ENCODE measurements around the gene DOCK1.

DNA sequence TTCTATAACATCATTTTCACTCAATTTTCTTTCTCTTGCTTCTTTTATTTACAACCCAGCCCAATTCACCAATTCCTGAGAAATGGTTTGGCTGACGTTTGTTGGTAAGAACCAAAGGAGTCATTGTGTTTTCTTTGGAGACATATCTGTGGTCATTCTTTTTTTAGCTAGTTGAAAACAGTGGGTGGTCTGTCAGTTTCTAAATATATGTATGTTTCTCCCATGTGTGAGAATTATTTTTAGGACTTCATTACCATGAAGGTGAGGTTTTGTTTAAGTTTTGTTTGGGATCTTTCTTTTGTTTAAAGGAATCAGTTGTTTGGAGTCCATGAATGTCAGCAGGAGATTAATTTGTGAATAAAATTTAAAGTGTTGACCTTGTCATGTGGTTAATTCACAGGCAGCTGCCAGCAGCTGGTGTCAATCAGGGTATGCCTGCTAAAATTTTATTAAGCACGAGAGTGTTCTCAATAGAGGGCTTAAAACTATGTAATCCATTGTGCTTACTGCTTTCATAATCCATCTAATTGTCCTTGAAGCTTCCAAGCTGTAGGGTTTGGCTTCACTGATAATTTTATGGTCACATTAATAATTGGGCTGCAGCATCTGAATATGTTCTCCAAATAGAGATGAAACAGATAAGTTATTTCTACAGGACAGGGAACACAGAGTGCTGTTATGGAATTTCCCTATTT, 252.4 kb downstream of the DOCK1 start:
- TF ChIP-seq POLR2A (IDR thresholded peaks at IDR 0.05): no peak
- TF ChIP-seq, protein P1, sequence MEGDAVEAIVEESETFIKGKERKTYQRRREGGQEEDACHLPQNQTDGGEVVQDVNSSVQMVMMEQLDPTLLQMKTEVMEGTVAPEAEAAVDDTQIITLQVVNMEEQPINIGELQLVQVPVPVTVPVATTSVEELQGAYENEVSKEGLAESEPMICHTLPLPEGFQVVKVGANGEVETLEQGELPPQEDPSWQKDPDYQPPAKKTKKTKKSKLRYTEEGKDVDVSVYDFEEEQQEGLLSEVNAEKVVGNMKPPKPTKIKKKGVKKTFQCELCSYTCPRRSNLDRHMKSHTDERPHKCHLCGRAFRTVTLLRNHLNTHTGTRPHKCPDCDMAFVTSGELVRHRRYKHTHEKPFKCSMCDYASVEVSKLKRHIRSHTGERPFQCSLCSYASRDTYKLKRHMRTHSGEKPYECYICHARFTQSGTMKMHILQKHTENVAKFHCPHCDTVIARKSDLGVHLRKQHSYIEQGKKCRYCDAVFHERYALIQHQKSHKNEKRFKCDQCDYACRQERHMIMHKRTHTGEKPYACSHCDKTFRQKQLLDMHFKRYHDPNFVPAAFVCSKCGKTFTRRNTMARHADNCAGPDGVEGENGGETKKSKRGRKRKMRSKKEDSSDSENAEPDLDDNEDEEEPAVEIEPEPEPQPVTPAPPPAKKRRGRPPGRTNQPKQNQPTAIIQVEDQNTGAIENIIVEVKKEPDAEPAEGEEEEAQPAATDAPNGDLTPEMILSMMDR (IDR thresholded peaks at IDR 0.05): no peak
